NCI-H1436 treated with DMSO at 0.1 percent for 48 hours (cell line): Measurements from ENCODE around the gene PRR18.

Experiments
- DNase-seq: peaks from one replicate; lab custom pipeline; 2025; lab: John Stamatoyannopoulos, UW

The PRR18 gene

DNA sequence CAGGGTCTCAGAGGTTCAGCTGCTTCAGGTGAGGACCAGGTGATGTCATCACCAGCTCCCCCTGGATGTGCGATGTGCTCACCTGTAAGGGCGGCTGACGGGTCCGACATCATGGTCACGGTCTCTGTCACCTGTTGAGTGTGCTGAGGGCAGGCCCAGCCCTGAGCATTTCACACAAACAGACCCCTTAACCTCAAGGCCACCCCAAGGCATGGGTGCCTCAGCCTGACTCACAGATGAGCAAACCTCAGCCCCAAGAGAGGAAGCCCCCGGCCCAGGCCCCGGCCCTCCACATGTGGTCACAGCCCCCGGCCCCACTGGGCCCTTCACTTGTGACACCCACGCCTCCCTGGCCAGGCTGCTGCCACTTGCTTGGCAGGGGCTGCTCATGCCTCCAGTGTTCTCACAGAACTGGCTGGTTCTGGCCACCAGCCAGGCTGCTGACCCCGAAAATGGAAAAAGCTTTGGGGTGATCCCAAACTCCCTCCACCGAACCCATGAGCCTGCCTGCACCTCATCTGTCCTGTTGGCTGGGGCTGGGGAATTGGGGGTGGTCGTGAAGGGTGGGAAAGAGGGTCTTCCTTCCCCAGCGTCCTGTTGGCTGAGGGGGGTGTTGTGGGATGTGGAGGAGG is 33.3 kb downstream of the PRR18 start:
- no peak for DNase-seq

DNA sequence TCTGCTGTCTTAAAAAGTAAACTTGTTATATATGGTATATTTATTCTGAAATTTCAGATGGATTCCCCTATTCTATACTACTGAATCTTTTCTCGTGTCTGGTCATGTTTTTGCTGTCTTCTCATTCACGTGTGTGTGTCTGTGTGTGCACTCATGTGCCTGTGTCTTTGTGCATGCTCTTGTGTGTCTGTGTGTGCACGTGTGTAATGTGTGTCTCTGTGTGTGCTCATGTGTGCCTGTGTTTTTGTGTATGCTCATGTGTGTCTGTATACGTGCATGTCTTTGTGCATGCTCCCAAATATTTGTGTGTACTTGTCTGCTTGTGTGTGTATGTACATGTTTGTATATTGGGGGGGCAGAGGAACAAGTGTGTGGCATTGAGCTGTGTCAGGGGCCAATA is 34.0 kb downstream of the PRR18 start:
- DNase-seq: no peak

DNA sequence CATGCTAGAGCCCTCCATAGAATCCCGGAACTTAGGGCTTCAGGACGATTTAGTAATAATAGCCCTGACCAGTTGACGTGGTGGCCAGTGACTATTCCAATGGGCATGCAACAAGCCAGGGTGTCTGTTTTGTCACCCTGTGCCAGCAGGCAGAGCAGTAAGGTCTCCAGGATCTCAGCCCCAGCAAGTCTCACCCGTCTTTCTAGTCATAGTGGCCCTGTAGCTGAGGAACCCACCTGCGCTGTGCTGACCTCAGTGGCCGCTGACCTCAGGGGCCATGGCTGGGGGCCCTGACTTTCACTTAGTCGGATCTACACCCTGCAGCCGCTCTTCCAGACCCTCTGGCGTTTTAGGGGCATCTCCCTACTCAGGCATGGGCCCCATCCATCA is 36.8 kb downstream of the PRR18 start:
- DNase-seq: no peak

DNA sequence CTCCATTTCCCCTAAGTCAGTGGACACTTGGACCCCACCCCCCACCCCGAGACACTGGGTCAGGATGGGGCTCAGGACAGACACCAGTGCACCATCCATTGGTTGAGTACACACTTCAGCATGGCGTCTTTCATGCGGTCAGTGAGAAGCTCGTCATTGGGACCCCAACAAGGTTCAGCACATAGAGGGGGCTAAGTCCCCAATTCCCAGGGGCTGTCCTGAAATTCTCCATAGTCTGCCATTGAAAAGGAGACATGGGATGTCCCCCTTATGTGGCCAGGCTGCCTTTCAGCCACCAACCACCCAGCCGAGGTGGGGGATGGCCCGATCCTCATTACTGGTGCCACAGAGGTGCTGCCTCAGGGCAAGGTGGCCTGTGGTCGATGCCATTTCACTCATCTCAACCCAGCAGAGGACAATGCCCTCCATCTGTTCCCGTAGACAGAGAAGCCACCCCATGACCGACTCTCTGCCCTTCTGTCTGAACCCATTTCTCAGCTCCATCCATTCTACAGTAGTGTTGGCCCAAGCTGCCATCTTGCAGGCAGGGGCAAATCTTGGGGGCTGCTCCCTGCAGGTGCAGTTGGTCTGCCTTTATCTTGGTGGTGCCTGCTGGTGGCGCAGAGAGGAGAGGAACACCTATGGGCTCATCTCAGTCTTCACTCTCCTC is 37.4 kb downstream of the PRR18 start:
- no peak for DNase-seq

DNA sequence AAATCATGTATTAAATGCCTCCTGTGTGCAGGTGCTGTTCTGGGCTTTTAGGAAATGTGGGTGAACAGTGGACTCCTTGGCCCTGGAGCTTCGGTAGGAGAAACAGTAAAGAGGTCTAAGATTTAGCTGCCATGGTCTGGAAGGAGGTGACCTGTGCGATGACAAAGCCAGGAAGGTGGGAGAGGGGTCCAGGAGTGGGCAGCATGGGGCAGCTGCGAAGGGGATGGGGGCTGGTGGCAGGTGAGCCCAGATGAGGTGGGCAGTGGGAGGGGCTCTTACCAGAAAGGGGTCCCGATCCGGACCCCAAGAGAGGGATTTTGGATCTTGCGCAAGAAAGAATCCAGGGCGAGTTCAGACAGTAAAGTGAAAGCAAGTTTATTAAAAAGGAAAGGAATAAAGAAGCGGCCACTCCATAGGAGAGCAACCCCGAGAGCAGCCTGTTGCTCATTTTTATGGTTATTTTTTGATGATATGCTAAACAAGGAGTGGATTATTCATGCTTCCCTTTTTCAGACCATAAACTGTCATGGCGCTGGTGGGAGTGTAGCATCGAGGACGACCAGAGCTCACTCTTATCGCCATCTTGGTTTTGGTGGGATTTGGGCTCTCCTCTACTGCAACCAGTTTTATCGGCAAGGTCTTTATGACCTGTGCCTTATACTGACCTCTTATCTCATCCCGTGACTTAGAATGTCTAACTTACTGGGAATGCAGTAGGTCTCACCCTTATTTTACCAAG is 38.7 kb downstream of the PRR18 start:
- no peak for DNase-seq

DNA sequence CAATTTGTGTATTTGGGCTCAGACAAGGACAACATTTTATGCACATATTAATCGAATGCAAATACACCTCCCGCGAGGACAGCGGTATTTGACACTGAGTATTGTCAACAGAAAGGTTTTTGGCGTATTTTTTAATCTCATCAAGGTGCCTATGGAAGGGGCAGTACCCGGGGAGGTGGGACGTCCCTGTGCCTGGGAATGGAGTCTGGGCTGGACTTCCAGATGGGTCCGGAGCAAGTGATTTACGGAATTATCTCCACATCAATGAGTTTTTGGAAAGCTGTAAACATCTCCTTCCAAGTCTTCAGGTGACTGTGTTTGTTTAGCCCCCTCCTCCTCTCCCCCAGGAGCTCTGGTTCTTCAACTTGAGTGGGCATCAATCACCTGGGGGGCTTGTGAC is 39.8 kb downstream of the PRR18 start:
- DNase-seq: no peak

DNA sequence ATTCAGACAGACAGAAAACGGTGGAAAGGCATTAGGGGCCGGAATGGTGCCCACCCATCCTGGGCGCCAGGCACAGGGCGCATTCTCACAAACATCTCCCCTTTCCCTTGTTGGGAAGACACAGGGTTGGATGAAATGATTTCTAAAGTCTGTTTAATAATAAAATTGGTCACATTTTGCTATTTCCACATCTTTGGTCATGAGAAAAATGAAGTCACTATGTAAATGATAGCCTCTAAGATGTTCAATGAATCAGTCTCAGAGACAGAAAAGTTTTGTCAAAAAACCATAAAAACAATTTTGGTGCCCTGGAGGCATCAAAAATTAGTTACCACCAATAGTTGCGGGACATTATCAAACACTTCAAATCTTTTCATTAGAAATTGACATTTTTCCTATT is 40.7 kb downstream of the PRR18 start:
- DNase-seq: no peak

DNA sequence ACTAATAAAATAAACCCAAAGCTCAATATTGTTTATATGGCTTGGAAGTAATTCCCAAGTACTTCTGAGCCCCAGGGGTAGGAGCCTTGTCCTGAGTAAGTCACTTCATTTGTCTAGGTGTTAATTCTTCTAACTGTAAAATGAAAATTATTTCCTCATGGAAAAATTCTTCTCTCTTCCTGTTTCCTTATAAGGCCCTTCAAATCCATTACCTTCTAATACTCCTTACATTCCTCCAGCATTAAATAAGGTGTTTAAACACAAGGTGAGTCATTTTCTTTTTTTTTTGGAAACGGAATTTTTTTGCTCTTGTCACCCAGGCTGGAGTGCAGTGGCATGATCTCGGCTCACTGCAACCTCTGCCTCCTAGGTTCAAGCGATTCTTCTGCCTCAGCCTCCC is 41.9 kb downstream of the PRR18 start:
- no peak for DNase-seq

DNA sequence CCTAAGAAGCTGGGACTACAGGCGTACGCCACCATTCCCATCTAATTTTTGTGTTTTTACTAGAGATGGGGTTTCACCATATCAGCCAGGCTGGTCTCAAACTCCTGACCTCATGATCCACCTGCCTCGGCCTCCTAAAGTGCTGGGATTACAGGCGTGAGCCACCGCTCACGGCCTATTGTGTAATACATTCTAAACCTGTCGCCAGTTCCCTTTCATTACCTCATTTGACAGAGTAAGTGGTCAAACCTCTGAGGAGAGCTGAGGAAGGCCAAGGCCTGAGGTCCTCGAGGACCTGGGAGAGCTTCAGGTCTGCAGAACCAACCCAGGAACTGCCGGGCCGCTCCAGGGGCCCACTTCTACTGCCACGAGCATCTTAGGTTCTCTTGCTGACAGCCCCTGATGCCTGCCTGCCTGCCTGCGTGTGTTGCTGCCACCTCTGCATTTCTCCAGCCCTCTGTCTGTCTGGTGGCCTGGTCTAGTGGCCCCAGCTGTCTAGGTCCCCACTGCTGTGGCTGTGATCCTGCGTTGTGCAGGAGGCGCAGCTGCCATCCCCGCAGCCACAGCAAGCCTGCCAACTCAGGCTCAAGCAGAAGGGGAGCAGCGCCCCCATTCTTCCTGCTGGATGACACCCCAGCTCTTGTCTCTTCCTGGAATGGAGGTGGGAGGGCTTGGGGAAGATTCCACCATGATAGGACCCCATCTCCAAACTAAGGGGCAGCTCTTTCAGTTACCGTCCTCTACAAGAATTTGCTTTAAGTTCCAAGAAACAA is 45.3 kb downstream of the PRR18 start:
- DNase-seq: no peak

DNA sequence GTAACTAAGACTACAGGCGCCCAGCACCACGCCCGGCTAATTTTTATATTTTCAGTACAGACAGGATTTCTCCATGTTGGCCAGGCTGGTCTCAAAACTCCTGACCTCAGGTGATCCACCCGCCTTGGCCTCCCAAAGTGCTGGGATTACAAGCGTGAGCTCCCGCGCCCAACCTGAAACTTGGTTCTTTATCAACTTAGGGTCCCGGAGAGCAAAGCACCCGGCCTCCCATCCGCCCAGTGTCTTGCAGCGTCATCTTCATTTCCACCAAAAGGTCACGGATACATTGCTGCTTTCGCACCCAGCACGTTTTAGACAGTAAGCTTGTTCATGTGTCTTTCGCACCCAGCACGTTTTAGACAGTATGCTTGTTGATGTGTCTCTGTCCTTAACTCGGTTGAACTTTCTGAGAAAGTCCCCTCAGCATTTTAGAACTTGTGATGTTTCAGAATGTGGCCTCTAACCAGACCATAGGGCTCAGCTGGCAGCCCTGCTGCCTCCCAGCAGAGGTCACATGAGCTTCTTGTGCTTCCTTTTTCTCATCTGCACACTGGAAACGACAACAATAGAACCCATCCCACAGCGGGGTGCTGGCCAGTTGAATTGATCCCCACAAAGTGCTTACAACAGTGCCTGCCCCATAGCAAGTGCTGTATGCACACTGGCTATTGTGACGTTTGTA is 48.8 kb downstream of the PRR18 start:
- no peak for DNase-seq

DNA sequence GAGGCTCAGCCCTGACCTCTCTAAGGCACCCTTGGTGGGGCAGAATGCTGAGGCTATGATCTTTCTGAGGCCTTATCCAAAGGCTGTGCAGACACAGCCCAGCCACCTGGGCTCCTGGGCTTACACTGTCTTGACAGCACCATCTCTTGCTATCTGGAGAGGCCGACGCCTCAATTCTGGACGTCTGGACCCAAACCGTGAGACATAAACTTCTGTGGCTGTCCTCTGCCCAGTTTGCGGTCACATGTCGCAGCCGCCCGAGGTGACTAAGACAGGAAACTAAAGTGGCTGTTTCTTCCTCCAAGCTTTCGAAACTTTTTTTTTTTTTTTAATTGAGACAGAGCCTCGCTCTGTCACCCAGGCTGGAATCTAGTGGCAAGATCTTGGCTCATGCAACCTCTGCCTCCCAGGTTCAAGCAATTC is 49.3 kb downstream of the PRR18 start:
- no peak for DNase-seq

DNA sequence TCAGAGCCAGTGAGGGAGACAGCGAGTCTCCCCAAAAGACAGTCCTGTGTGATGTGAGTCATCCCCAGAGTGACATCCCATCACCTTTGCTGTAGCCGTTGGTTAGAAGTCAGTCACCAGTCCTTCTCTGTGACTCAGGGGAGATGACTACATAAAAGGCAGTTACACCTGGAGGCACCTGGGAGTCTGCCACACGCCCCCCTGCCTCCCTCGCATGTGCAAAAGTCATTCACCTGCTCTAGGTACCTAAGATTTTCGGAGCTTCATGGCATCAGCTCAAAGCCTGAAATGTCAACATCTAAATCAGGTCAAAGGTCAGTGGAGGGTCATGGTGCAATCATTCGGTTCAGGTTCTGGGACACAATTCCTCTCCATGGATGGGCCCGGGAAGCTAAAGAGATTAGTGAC is 50.3 kb downstream of the PRR18 start:
- DNase-seq: no peak
